GM21390 (cell line): Measurements from ENCODE around the gene FCF1.

ENCODE experiments used
- ATAC-seq: cut with Tn5 transposase; IDR thresholded peaks from one replicate; pipeline ENCODE4 v1.9.1; 2021; ENCODE audit not compliant: unreplicated experiment

The FCF1 gene

GRCh38 chr14:74762917-74763802 lies 50.2 kb downstream of the FCF1 start, which contains the start of gene YLPM1:
YLPM1 (plus strand) TSS chr14:74763316; CDS start chr14:74763490, 174 bp downstream.
- peak; percentile 93 for ATAC-seq

DNA sequence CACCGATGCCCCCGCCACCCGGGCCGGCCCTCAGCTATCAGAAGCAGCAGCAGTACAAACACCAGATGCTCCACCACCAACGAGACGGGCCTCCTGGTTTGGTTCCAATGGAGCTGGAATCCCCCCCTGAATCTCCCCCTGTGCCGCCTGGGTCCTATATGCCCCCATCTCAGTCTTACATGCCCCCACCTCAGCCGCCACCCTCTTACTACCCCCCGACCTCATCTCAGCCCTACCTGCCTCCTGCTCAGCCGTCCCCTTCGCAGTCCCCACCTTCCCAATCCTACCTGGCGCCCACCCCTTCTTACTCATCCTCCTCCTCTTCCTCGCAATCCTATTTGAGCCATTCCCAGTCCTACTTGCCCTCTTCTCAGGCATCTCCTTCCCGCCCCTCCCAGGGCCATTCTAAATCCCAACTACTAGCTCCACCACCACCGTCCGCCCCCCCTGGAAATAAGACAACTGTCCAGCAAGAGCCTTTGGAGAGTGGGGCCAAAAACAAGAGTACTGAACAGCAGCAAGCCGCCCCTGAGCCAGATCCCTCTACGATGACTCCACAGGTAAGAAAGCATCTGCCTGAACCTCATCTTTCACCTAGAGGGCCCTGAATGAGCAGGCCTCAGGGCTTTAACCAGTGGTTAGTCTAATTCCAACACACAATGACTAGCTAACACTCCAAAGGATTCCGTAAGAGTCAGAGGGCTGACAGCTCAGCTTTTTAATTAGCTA lies 51.0 kb downstream of the FCF1 start:
- no peak for ATAC-seq

GRCh38 chr14:74765721-74766120 lies 52.8 kb downstream of the FCF1 start:
- no peak for ATAC-seq

- ATAC-seq, result no peak
Observed at GRCh38 chr14:74771399-74771798, 58.5 kb downstream of the FCF1 start.

- no peak for ATAC-seq
Observed at GRCh38 chr14:74784634-74785033, 71.7 kb downstream of the FCF1 start.

- ATAC-seq, result no peak
Observed at GRCh38 chr14:74785056-74785613, 72.2 kb downstream of the FCF1 start.

DNA sequence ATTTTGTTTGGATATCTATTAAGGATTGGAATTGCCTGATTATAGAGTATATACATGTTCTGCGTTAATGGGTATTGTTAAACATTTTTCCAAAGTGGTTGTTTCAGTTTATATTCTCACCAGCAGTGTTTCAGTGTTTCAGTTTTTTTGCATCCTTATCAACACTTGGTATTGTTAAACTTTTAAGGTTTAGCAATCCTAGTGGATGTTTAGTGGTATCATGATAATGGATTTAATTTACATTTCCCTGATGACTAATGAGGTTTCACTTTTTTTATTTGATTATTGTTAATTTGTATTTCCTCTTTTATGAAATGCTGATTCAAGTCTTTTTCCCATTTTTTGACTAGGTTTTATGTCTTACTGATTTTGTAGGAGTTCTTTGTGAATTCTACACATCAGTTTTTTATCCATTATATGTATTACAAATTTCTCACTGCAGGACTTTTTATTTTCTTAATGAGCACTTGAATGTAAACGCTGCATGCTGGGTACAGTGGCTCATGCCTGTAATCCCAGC lies 73.9 kb downstream of the FCF1 start:
- no peak for ATAC-seq
